CD4-positive, alpha-beta T cell treated with Interleukin-17A for 4 hours (primary cell): Measurements from ENCODE around the gene KRTAP24-1.

Experiments used
- DNase-seq: peaks from one replicate; pipeline ENCODE4 v3.0.0-alpha.2; 2020; ENCODE audit warnings: mixed read lengths

KRTAP24-1 gene

GRCh38 chr21:30282850-30283249, at the start of gene KRTAP24-1:
TSS of gene KRTAP24-1 (minus strand) at chr21:30282950. CDS start at chr21:30282932, 18 bp downstream.
- no peak for DNase-seq

- DNase-seq = no peak
Measured at GRCh38 chr21:30329203-30329875, 46.6 kb upstream of the KRTAP24-1 start.

GRCh38 chr21:30326390-30326789, 43.6 kb upstream of the KRTAP24-1 start:
- no peak for DNase-seq

- no peak for DNase-seq
Measured at GRCh38 chr21:30320215-30320614, 37.5 kb upstream of the KRTAP24-1 start, which contains the start of gene KRTAP26-1. TSS of gene KRTAP26-1 (minus strand) at chr21:30320315. CDS start at chr21:30320035, 280 bp downstream.

GRCh38 chr21:30315701-30316100, 33.0 kb upstream of the KRTAP24-1 start:
- no peak for DNase-seq

GRCh38 chr21:30306884-30307283, 24.1 kb upstream of the KRTAP24-1 start:
- no peak for DNase-seq

GRCh38 chr21:30305136-30305535, 22.4 kb upstream of the KRTAP24-1 start:
- no peak for DNase-seq

- no peak for DNase-seq
Measured at GRCh38 chr21:30289215-30289614, 6.5 kb upstream of the KRTAP24-1 start, which contains the start of gene KRTAP25-1. TSS of gene KRTAP25-1 (minus strand) at chr21:30289514. CDS start at chr21:30289490, 24 bp downstream.

- no peak for DNase-seq
Measured at GRCh38 chr21:30271611-30272010, 11.1 kb downstream of the KRTAP24-1 start.

GRCh38 chr21:30271156-30271555, 11.6 kb downstream of the KRTAP24-1 start:
- DNase-seq = no peak

GRCh38 chr21:30269803-30270530, 12.8 kb downstream of the KRTAP24-1 start:
- DNase-seq = no peak

GRCh38 chr21:30268608-30269197, 14.0 kb downstream of the KRTAP24-1 start:
- no peak for DNase-seq

- DNase-seq = no peak
Measured at GRCh38 chr21:30257773-30258172, 25.0 kb downstream of the KRTAP24-1 start.

- DNase-seq = no peak
Measured at GRCh38 chr21:30256100-30256499, 26.6 kb downstream of the KRTAP24-1 start.

- DNase-seq = no peak
Measured at GRCh38 chr21:30255679-30256078, 27.1 kb downstream of the KRTAP24-1 start.

GRCh38 chr21:30251781-30252180, 31.0 kb downstream of the KRTAP24-1 start:
- DNase-seq = no peak

- no peak for DNase-seq
Measured at GRCh38 chr21:30249936-30250335, 32.8 kb downstream of the KRTAP24-1 start.

- no peak for DNase-seq
Measured at GRCh38 chr21:30248844-30249243, 33.9 kb downstream of the KRTAP24-1 start.

- DNase-seq = no peak
Measured at GRCh38 chr21:30245061-30245460, 37.7 kb downstream of the KRTAP24-1 start.

- no peak for DNase-seq
Measured at GRCh38 chr21:30243691-30244090, 39.1 kb downstream of the KRTAP24-1 start.

GRCh38 chr21:30240661-30241060, 42.1 kb downstream of the KRTAP24-1 start:
- DNase-seq = no peak

GRCh38 chr21:30238168-30238567, 44.6 kb downstream of the KRTAP24-1 start:
- DNase-seq = no peak

- no peak for DNase-seq
Measured at GRCh38 chr21:30234643-30235042, 48.1 kb downstream of the KRTAP24-1 start.

GRCh38 chr21:30234050-30234449, 48.7 kb downstream of the KRTAP24-1 start:
- DNase-seq = no peak
